Measurements from ENCODE around the gene PCDHB8.
"Not testable (repeated sequence)": the region's sequence is repeated elsewhere in the genome, so short reads cannot be mapped to it uniquely, and the experiment has no call there.

PCDHB8 gene

DNA sequence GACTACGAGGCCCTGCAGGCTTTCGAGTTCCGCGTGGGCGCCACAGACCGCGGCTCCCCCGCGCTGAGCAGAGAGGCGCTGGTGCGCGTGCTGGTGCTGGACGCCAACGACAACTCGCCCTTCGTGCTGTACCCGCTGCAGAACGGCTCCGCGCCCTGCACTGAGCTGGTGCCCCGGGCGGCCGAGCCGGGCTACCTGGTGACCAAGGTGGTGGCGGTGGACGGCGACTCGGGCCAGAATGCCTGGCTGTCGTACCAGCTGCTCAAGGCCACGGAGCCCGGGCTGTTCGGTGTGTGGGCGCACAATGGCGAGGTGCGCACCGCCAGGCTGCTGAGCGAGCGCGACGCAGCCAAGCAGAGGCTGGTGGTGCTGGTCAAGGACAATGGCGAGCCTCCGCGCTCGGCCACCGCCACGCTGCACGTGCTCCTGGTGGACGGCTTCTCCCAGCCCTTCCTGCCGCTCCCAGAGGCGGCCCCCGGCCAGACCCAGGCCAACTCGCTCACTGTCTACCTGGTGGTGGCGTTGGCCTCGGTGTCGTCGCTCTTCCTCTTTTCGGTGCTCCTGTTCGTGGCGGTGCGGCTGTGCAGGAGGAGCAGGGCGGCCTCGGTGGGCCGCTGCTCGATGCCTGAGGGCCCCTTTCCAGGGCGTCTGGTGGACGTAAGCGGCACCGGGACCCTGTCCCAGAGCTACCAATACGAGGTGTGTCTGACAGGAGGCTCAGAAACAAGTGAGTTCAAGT lies 6.7 kb downstream of the PCDHB8 start:
- not testable (repeated sequence) for DNase-seq (ENCODE audit: low read depth, low spot score)

DNA sequence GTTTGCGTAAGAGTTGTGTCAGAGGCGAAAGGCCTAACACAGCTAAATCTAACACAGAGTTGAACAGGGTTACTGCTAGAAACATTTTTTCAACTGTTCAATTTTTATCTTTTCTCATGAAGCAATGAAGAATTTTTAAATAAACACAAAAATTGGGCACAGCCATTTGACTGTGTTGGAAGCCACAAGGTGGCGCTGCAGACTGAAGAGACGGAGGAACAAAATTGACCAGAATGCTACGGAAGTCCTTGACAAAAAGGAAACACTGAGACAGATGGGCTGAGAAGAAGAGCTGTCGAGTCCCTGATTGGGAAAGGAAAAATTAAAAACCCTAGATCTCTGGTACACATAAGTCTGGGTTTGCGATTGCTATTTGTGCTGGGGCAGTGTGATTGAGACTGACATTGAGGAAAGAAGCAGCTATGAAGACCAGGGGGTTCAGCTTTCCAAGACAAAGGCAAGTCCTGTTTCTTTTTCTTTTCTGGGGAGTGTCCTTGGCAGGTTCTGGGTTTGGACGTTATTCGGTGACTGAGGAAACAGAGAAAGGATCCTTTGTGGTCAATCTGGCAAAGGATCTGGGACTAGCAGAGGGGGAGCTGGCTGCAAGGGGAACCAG lies 9.4 kb downstream of the PCDHB8 start, which contains the start of gene PCDHB9:
TSS of gene PCDHB9 (plus strand) at position 265 of the 616 bp plus-strand sequence. CDS start at position 423, 158 bp downstream.
- no peak for DNase-seq (ENCODE audit: low read depth, low spot score)

- not testable (repeated sequence) for DNase-seq (ENCODE audit: low read depth, low spot score)
These were observed 11.1 kb downstream of the PCDHB8 start for GRCh38 chr5:141188682-141189081.

GRCh38 chr5:141189131-141189530 lies 11.5 kb downstream of the PCDHB8 start:
- DNase-seq (ENCODE audit: low read depth, low spot score): not testable (repeated sequence)

DNA sequence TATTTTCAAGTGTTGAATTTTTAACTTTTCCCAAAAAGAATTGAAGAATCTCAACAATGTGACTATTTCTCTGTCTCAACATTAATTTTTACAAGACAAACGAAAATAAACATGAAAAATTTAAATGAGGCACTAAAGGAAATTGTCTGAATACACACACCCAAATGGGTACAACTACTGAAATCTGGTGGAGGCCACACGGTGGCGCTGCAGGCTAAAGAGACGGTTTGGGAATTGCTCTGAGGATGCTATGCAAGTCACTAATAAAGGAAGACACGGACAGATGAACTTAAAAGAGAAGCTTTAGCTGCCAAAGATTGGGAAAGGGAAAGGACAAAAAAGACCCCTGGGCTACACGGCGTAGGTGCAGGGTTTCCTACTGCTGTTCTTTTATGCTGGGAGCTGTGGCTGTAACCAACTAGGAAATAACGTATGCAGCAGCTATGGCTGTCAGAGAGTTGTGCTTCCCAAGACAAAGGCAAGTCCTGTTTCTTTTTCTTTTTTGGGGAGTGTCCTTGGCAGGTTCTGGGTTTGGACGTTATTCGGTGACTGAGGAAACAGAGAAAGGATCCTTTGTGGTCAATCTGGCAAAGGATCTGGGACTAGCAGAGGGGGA lies 14.6 kb downstream of the PCDHB8 start, which contains the start of gene PCDHB10:
TSS of gene PCDHB10 (plus strand) at position 244 of the 616 bp plus-strand sequence. CDS start at position 444, 200 bp downstream.
- no peak for DNase-seq (ENCODE audit: low read depth, low spot score)

DNA sequence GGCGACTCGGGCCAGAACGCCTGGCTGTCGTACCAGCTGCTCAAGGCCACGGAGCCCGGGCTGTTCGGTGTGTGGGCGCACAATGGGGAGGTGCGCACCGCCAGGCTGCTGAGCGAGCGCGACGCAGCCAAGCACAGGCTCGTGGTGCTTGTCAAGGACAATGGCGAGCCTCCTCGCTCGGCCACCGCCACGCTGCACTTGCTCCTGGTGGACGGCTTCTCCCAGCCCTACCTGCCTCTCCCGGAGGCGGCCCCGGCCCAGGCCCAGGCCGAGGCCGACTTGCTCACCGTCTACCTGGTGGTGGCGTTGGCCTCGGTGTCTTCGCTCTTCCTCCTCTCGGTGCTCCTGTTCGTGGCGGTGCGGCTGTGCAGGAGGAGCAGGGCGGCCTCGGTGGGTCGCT lies 16.7 kb downstream of the PCDHB8 start:
- not testable (repeated sequence) for DNase-seq (ENCODE audit: low read depth, low spot score)

DNA sequence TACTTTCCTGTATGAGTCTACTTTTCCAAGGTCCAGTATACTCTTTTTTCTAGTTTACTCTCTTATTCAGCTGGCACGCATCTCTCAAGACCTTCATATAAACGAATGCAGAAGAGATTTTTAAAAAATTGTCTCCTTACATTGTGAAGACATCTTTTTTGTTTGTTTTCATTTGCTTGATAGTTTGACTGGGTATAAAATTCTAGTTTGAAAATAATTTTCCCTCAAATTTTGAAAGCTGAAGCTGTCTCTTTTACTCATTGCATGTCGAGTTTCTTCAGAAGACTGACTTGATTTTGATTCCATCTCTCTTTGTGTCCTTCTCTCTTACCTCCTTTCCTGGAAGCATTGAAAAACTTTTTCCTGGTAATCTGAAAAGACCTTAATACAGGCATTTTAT lies 18.8 kb downstream of the PCDHB8 start:
- DNase-seq (ENCODE audit: low read depth, low spot score): no peak

DNA sequence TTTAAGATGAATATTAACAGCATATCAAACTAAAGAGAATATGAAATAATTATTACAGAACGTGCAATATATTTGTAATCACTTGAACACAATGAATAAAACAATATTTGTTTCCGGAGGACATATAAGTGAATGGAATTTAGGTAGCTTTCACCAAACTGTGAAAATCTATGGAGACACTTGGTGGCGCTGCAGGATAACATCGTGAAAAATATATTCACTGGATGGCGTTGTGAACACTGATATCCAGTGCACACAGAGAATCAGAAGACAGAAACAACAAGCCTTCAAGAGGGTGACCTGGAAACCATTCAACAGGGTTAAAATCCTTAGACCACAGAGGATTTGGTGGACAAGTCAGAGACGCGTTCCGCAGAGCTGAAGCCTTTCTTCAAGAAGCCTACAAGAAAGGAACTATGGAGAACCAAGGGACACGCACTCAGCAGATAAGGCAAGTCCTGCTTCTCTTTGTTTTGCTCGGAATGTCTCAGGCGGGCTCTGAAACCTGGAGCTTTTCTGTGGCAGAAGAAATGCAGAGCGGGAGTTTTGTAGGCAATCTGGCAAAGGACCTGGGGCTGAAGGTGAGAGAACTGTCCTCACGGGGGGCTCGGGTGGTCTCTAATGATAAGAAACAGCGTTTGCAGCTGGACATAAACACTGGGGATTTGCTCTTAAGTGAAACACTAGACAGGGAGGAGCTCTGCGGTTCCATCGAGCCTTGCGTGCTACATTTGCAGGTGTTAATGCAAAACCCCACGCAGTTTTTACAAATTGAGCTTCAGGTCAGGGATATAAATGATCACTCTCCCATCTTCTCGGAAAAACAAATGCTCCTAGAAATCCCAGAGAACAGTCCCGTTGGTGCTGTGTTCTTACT lies 22.0 kb downstream of the PCDHB8 start, which contains the start of gene PCDHB11:
TSS of gene PCDHB11 (plus strand) at position 269 of the 877 bp plus-strand sequence. CDS start at position 417, 148 bp downstream.
- no peak for DNase-seq (ENCODE audit: low read depth, low spot score)

- not testable (repeated sequence) for DNase-seq (ENCODE audit: low read depth, low spot score)
These were observed 23.5 kb downstream of the PCDHB8 start for GRCh38 chr5:141201126-141201525.

- not testable (repeated sequence) for DNase-seq (ENCODE audit: low read depth, low spot score)
These were observed 24.1 kb downstream of the PCDHB8 start for GRCh38 chr5:141201646-141202045.

DNA sequence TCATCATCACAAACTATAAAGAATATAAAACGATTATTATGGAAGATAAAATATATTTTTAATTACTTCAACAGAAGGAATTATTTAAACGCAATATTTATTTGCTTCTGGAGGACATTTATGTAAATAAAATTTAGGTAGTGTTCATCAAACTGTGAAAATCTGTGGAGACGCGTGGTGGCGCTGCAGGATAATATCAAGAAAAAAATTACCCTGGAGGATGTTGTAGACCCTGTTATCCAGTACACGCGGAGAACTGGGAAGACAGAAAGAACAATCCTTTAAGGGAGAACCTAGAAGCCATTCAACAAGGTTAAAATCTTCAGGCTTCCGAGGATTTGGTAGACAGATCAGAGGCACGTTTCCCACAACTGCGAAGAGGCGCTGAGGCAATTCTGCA lies 30.9 kb downstream of the PCDHB8 start, which contains the start of gene PCDHB12:
TSS of gene PCDHB12 (plus strand) at position 242 of the 400 bp plus-strand sequence. CDS start 189 bp downstream, outside the sequence.
- DNase-seq (ENCODE audit: low read depth, low spot score): no peak

DNA sequence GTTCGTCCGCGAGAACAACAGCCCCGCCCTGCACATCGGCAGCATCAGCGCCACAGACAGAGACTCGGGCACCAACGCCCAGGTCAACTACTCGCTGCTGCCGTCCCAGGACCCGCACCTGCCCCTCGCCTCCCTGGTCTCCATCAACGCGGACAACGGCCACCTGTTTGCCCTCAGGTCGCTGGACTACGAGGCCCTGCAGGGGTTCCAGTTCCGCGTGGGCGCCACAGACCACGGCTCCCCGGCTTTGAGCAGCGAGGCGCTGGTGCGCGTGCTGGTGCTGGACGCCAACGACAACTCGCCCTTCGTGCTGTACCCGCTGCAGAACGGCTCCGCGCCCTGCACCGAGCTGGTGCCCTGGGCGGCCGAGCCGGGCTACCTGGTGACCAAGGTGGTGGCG lies 32.7 kb downstream of the PCDHB8 start:
- not testable (repeated sequence) for DNase-seq (ENCODE audit: low read depth, low spot score)

GRCh38 chr5:141210849-141211248 lies 33.3 kb downstream of the PCDHB8 start:
- DNase-seq (ENCODE audit: low read depth, low spot score): not testable (repeated sequence)

GRCh38 chr5:141213656-141214339 lies 36.2 kb downstream of the PCDHB8 start, which contains the start of gene PCDHB13:
PCDHB13 (plus strand) TSS chr5:141213919; CDS start chr5:141214124, 205 bp downstream.
- DNase-seq (ENCODE audit: low read depth, low spot score): not testable (repeated sequence)

GRCh38 chr5:141214583-141214982 lies 37.0 kb downstream of the PCDHB8 start:
- DNase-seq (ENCODE audit: low read depth, low spot score): not testable (repeated sequence)

GRCh38 chr5:141215504-141215903 lies 37.9 kb downstream of the PCDHB8 start:
- not testable (repeated sequence) for DNase-seq (ENCODE audit: low read depth, low spot score)

GRCh38 chr5:141216035-141216434 lies 38.4 kb downstream of the PCDHB8 start:
- DNase-seq (ENCODE audit: low read depth, low spot score): not testable (repeated sequence)

GRCh38 chr5:141223112-141223783 lies 45.7 kb downstream of the PCDHB8 start, which contains the start of gene PCDHB14:
PCDHB14 (plus strand) TSS chr5:141223343; CDS start chr5:141223506, 163 bp downstream.
- DNase-seq (ENCODE audit: low read depth, low spot score): peak; percentile 77

GRCh38 chr5:141224844-141225243 lies 47.3 kb downstream of the PCDHB8 start:
- DNase-seq (ENCODE audit: low read depth, low spot score): not testable (repeated sequence)

GRCh38 chr5:141225421-141225820 lies 47.8 kb downstream of the PCDHB8 start:
- DNase-seq (ENCODE audit: low read depth, low spot score): not testable (repeated sequence)
